ENCODE measurements around the gene SEMA5B. TPM values are rescaled to one million over a fixed set of nuclear protein-coding genes. Genes with fewer than 3 reads are reported as not detected.

The SEMA5B gene
- total RNA-seq, 2 experiments from 2014 or later = not detected

- DNase-seq = no peak
- no peaks in the 10 kb centered on the region for H3K9me3 Mint-ChIP-seq (ENCODE audit: low read depth)
- no peak for ATAC-seq
- intact Hi-C loops (cut with DNase I, micrococcal nuclease) = no loop called here
- H3K27me3 Mint-ChIP-seq = peaks cover 6% of the 10 kb centered on the region
- POLR2A ChIA-PET = interaction anchor here (0.6 kb wide), 1 partner anchor 18 kb away, joined by 3 read pairs; no protein-coding TSS in a partner anchor
- no peak overlapping the region for H3K27ac Mint-ChIP-seq
- H3K4me3 Mint-ChIP-seq = no peak overlapping the region
- no peaks in the 10 kb centered on the region for H3K4me1 Mint-ChIP-seq
- H3K36me3 Mint-ChIP-seq (ENCODE audit: low read depth) = no peaks in the 10 kb centered on the region
- CTCF ChIA-PET = interaction anchor here (1.0 kb wide), 1 partner anchor 19 kb away, joined by 3 read pairs; no protein-coding TSS in a partner anchor
Observed at GRCh38 chr3:122947196-122947595, 80.4 kb downstream of the SEMA5B start.

GRCh38 chr3:122946185-122946584 is 81.4 kb downstream of the SEMA5B start:
- no peak for ATAC-seq
- CTCF ChIA-PET = interaction anchor here (0.6 to 1.0 kb wide), 3 partner anchors 18 to 191 kb away, joined by 3 read pairs; no protein-coding TSS in a partner anchor
- intact Hi-C loops (cut with DNase I, micrococcal nuclease) = no loop called here
- Mint-ChIP-seq H3K4me1 (no peaks in the 10 kb centered on the region), H3K9me3 (ENCODE audit: low read depth) (no peaks in the 10 kb centered on the region), H3K27ac (no peak overlapping the region), H3K27me3 (peaks cover 6% of the 10 kb centered on the region), H3K36me3 (ENCODE audit: low read depth) (no peaks in the 10 kb centered on the region), H3K4me3 (no peak overlapping the region)
- DNase-seq = no peak
- POLR2A ChIA-PET = no interaction called here

- H3K4me3 Mint-ChIP-seq = no peak overlapping the region
- no peaks in the 10 kb centered on the region for H3K9me3 Mint-ChIP-seq (ENCODE audit: low read depth)
- CTCF ChIA-PET = interaction anchor here (0.6 to 1.0 kb wide), 2 partner anchors 190 to 428 kb away, joined by 3 to 4 read pairs; no protein-coding TSS in a partner anchor
- no peak overlapping the region for H3K27ac Mint-ChIP-seq
- DNase-seq = no peak
- H3K4me1 Mint-ChIP-seq = no peaks in the 10 kb centered on the region
- POLR2A ChIA-PET = interaction anchor here (0.7 kb wide), 1 partner anchor 22 kb away, joined by 3 read pairs; no protein-coding TSS in a partner anchor
- intact Hi-C loops (cut with DNase I, micrococcal nuclease) = no loop called here
- no peaks in the 10 kb centered on the region for H3K36me3 Mint-ChIP-seq (ENCODE audit: low read depth)
- peaks cover 6% of the 10 kb centered on the region for H3K27me3 Mint-ChIP-seq
- ATAC-seq = no peak
Observed at GRCh38 chr3:122945230-122945629, 82.3 kb downstream of the SEMA5B start.

GRCh38 chr3:122944671-122945161 is 82.8 kb downstream of the SEMA5B start:
- Mint-ChIP-seq H3K4me1 (no peaks in the 10 kb centered on the region), H3K27ac (no peak overlapping the region), H3K36me3 (ENCODE audit: low read depth) (no peaks in the 10 kb centered on the region), H3K9me3 (ENCODE audit: low read depth) (no peaks in the 10 kb centered on the region), H3K4me3 (no peak overlapping the region), H3K27me3 (peaks cover 6% of the 10 kb centered on the region)
- ATAC-seq = no peak
- intact Hi-C loops (cut with DNase I, micrococcal nuclease) = loop anchor here in 1 of 2 experiments (5.0 kb wide), 1 partner anchor 313 kb away; no protein-coding TSS in a partner anchor
- no peak for DNase-seq
- ChIA-PET CTCF (interaction anchor here (0.6 kb wide), 1 partner anchor 429 kb away, joined by 4 read pairs; no protein-coding TSS in a partner anchor), POLR2A (interaction anchor here (0.7 kb wide), 1 partner anchor 22 kb away, joined by 3 read pairs; no protein-coding TSS in a partner anchor)

- ATAC-seq (no peak), DNase-seq (no peak)
- POLR2A ChIA-PET = no interaction called here
- Mint-ChIP-seq H3K9me3 (ENCODE audit: low read depth) (no peaks in the 10 kb centered on the region), H3K4me3 (no peak overlapping the region), H3K4me1 (no peaks in the 10 kb centered on the region), H3K36me3 (ENCODE audit: low read depth) (no peaks in the 10 kb centered on the region), H3K27me3 (peaks cover 6% of the 10 kb centered on the region), H3K27ac (no peak overlapping the region)
- CTCF ChIA-PET = interaction anchor here (0.7 to 3.4 kb wide), 8 partner anchors 10 to 214 kb away, joined by 3 to 11 read pairs (median 4); partner anchors contain the start of gene SEMA5B
- intact Hi-C loops (cut with DNase I, micrococcal nuclease) = loop anchor here (1.0 to 5.0 kb wide), 5 partner anchors 84 to 615 kb away; no protein-coding TSS in a partner anchor
Observed at GRCh38 chr3:122943828-122944190, 83.8 kb downstream of the SEMA5B start.

GRCh38 chr3:122942937-122943827 is 84.4 kb downstream of the SEMA5B start:
- ChIA-PET CTCF (interaction anchor here (0.5 to 3.4 kb wide), 15 partner anchors 8 to 895 kb away, joined by 3 to 11 read pairs (median 3); partner anchors contain the start of gene SEMA5B), POLR2A (no interaction called here)
- H3K36me3 Mint-ChIP-seq (ENCODE audit: low read depth) = no peaks in the 10 kb centered on the region
- H3K27ac Mint-ChIP-seq = no peak overlapping the region
- no peak overlapping the region for H3K4me3 Mint-ChIP-seq
- H3K4me1 Mint-ChIP-seq = no peaks in the 10 kb centered on the region
- H3K9me3 Mint-ChIP-seq (ENCODE audit: low read depth) = no peaks in the 10 kb centered on the region
- peak; percentile 72 for ATAC-seq
- H3K27me3 Mint-ChIP-seq = peaks cover 6% of the 10 kb centered on the region
- intact Hi-C loops (cut with DNase I, micrococcal nuclease) = loop anchor here (1.0 to 5.0 kb wide), 5 partner anchors 85 to 616 kb away; no protein-coding TSS in a partner anchor
- peak; percentile 69 for DNase-seq

DNA sequence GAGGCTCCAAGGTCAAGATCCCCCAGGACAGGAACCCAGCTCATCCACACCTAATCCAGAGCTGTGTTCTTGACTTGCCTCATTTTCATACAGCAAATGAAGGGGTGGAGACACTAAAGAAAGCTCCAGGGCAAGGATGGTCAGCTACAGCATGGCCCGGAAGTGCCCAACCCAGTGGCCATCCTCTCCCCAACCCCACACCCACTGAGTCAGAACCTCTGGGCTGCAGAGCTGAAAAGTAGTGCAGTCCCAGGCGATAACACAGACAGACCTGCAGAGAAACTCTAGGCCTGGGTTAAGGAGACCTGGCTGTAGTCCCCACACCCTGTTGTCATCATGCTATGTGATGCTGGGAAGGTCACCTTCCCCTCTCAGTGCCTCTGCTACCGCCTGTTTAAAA is 85.3 kb downstream of the SEMA5B start:
- H3K4me3 Mint-ChIP-seq = no peak overlapping the region
- H3K27me3 Mint-ChIP-seq = peaks cover 6% of the 10 kb centered on the region
- H3K36me3 Mint-ChIP-seq (ENCODE audit: low read depth) = no peaks in the 10 kb centered on the region
- no peaks in the 10 kb centered on the region for H3K4me1 Mint-ChIP-seq
- ChIA-PET CTCF (interaction anchor here (0.6 to 3.4 kb wide), 9 partner anchors 9 to 332 kb away, joined by 3 to 11 read pairs (median 3); partner anchors contain the start of gene SEMA5B), POLR2A (no interaction called here)
- H3K9me3 Mint-ChIP-seq (ENCODE audit: low read depth) = no peaks in the 10 kb centered on the region
- intact Hi-C loops (cut with DNase I, micrococcal nuclease) = loop anchor here (2.0 to 5.0 kb wide), 4 partner anchors 87 to 617 kb away; no protein-coding TSS in a partner anchor
- DNase-seq (no peak), ATAC-seq (no peak)
- H3K27ac Mint-ChIP-seq = no peak overlapping the region

DNA sequence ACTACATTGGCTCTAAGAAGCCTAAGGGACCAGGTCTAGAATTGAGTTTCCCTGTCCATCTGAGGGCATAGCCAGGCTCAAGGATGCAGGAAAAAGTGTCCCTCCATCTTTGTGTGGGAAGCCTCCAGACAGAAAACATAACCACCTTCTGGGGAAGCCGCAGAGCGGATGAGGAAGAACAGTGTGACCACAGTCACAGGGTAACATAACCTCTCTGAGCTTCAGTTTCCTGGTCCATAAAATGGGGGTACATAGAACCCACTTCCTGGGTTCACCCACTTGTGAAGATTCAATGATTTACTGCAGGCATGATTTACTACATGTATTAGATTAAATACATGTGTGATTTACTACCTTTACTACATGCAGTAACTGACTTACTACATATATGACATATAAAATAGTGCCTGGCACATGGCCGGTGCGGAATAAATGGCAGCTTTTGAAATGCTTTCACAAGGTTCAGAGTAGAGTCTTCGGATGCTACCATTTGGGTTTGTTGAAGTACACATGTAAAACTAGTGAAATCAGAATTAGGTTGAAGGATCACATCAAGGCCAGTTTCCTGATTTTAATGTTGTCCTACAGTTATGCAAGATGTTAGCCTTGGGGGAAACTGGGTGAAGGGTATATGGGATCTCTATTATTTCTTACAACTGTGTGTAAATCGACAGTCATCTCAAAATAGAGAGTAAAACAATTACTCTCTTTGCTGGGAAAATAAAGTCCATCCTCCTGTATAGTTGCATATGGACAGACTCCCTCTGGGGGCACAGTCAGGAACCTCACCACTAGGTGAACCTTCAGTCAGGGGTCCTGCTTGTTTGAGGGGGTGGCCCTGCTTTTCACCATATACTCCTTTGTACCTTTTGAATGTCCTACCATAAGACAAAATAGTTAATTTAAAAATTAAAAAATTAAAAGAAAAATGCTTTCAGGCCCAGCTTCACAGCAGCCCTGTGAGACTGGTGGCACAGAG is 86.0 kb downstream of the SEMA5B start:
- Mint-ChIP-seq H3K27ac (no peak overlapping the region), H3K4me3 (no peak overlapping the region), H3K36me3 (ENCODE audit: low read depth) (no peaks in the 10 kb centered on the region), H3K27me3 (peaks cover 6% of the 10 kb centered on the region), H3K9me3 (ENCODE audit: low read depth) (no peaks in the 10 kb centered on the region), H3K4me1 (no peaks in the 10 kb centered on the region)
- no peak for ATAC-seq
- intact Hi-C loops (cut with DNase I, micrococcal nuclease) = loop anchor here (2.0 to 5.0 kb wide), 4 partner anchors 87 to 617 kb away; no protein-coding TSS in a partner anchor
- DNase-seq = no peak
- ChIA-PET CTCF (interaction anchor here (0.7 to 3.4 kb wide), 11 partner anchors 9 to 181 kb away, joined by 3 to 11 read pairs (median 4); partner anchors contain the start of gene SEMA5B), POLR2A (no interaction called here)

GRCh38 chr3:122940628-122941086 is 86.9 kb downstream of the SEMA5B start:
- Mint-ChIP-seq H3K36me3 (ENCODE audit: low read depth) (no peaks in the 10 kb centered on the region), H3K27me3 (peaks cover 8% of the 10 kb centered on the region), H3K4me1 (no peaks in the 10 kb centered on the region), H3K4me3 (no peak overlapping the region), H3K27ac (no peak overlapping the region), H3K9me3 (ENCODE audit: low read depth) (no peaks in the 10 kb centered on the region)
- no peak for ATAC-seq
- ChIA-PET POLR2A (no interaction called here), CTCF (interaction anchor here (0.7 to 3.4 kb wide), 6 partner anchors 13 to 182 kb away, joined by 3 to 10 read pairs (median 4); no protein-coding TSS in a partner anchor)
- intact Hi-C loops (cut with DNase I, micrococcal nuclease) = loop anchor here in 1 of 2 experiments (5.0 kb wide), 1 partner anchor 317 kb away; no protein-coding TSS in a partner anchor
- DNase-seq = no peak

- intact Hi-C loops (cut with DNase I, micrococcal nuclease) = no loop called here
- H3K9me3 Mint-ChIP-seq (ENCODE audit: low read depth) = no peaks in the 10 kb centered on the region
- no peak overlapping the region for H3K27ac Mint-ChIP-seq
- DNase-seq (no peak), ATAC-seq (no peak)
- H3K4me3 Mint-ChIP-seq = no peak overlapping the region
- ChIA-PET POLR2A (no interaction called here), CTCF (interaction anchor here (0.8 kb wide), 1 partner anchor 12 kb away, joined by 3 read pairs; no protein-coding TSS in a partner anchor)
- no peaks in the 10 kb centered on the region for H3K4me1 Mint-ChIP-seq
- H3K36me3 Mint-ChIP-seq (ENCODE audit: low read depth) = no peaks in the 10 kb centered on the region
- H3K27me3 Mint-ChIP-seq = peaks cover 7% of the 10 kb centered on the region
Observed at GRCh38 chr3:122938783-122939425, 88.7 kb downstream of the SEMA5B start.

Data from activated CD4-positive, alpha-beta T cell treated with anti-CD3 and anti-CD28 coated beads for 36 hours (primary cell).